NCI-H1417 treated with DMSO at 0.1 percent for 48 hours (cell line): ENCODE data around the gene SNRPA1.

Experiments used
- DNase-seq: peaks from one replicate; lab custom pipeline; 2025; lab: John Stamatoyannopoulos, UW

SNRPA1 gene

GRCh38 chr15:101242160-101242998 is 52.7 kb downstream of the SNRPA1 start:
- DNase-seq = no peak

GRCh38 chr15:101240358-101240757 is 54.7 kb downstream of the SNRPA1 start:
- no peak for DNase-seq

- DNase-seq = no peak
Measured at GRCh38 chr15:101239724-101240136, 55.3 kb downstream of the SNRPA1 start.

- no peak for DNase-seq
Measured at GRCh38 chr15:101237251-101237650, 57.8 kb downstream of the SNRPA1 start.

- DNase-seq = no peak
Measured at GRCh38 chr15:101233651-101234280, 61.3 kb downstream of the SNRPA1 start.

GRCh38 chr15:101232677-101233076 is 62.4 kb downstream of the SNRPA1 start:
- no peak for DNase-seq
